Esophagus muscularis mucosa (tissue), 4 donors: ENCODE data around the gene ANKRD65. TPM values are rescaled to one million over a fixed set of nuclear protein-coding genes. Genes with fewer than 3 reads are reported as not detected.
"Not testable (repeated sequence)": the region's sequence is repeated elsewhere in the genome, so short reads cannot be mapped to it uniquely, and the experiment has no call there.

Experiments
- DNase-seq: peaks from one replicate; pipeline ENCODE4 v3.0.0-alpha.2; 2017; ENCODE audit errors: extremely low spot score
- H3K27ac ChIP-seq, 4 donors: fragments of 200-600 bp; sonication (generic); replicated peaks in 1 of 4; 1 replicate in 3 of 4; 2 replicates in 1 of 4; pipeline ENCODE4 v1.5.1; 2016 to 2019; ENCODE audit warnings: mild to moderate bottlenecking in 1 of 4
- H3K27me3 ChIP-seq, 4 donors: fragments of 200-600 bp; sonication (generic); one replicate each; pipeline versions ENCODE4 v1.5.1 to v1.6.0; 2016 to 2019
- H3K36me3 ChIP-seq, 4 donors: fragments of 200-600 bp; sonication (generic); one replicate each; pipeline ENCODE4 v1.5.1; 2016 to 2019
- H3K4me1 ChIP-seq, 4 donors: fragments of 200-600 bp; sonication (generic); one replicate each; pipeline ENCODE4 v1.5.1; 2016 to 2019
- H3K4me3 ChIP-seq, 4 donors: fragments of 200-600 bp; sonication (generic); 1 replicate in 2 of 4; 2 replicates in 2 of 4; pipeline ENCODE4 v1.5.1; 2016 to 2019; ENCODE audit warnings: mild to moderate bottlenecking in 4 of 4, moderate library complexity in 1 of 4
- H3K9me3 ChIP-seq, 4 donors: fragments of 200-600 bp; sonication (generic); 1 replicate in 3 of 4; 2 replicates in 1 of 4; pipeline ENCODE4 v1.5.1; 2016 to 2019
- EP300 ChIP-seq: sonication (generic); formaldehyde crosslinking; IDR thresholded peaks from one replicate; pipeline ENCODE4 v1.6.1; 2017; ENCODE audit warnings: antibody characterized with exemption
- POLR2A ChIP-seq: fragments of 450-650 bp; IDR thresholded peaks from one replicate; pipeline ENCODE4 v1.6.1; 2017; ENCODE audit warnings: antibody characterized with exemption, moderate library complexity, mild to moderate bottlenecking, low read depth
- POLR2AphosphoS5 ChIP-seq, 2 donors: sonication (generic); formaldehyde crosslinking; IDR thresholded peaks; one replicate each; pipeline ENCODE4 v1.6.1; 2017; ENCODE audit warnings: antibody characterized with exemption in 2 of 2
- WGBS: methylation state at CpG from one replicate; pipeline ENCODE4 v1.1.5; 2018; 5-methylcytosine and 5-hydroxymethylcytosine counted together
- intact Hi-C: fragments of 100-400 bp; cut with DNase I; formaldehyde crosslinking; loops from one replicate; pipeline ENCODE4 v1.15.1; 2023
- total RNA-seq, 4 donors: library from RNA; depleted of rRNA; stranded (reverse); fragments of >200 nt; gene quantifications; one replicate each; pipeline versions ENCODE4 v1.1.0 to v1.2.1, GENCODE V29; 2016
- TF ChIP-seq, protein P1 (sequence below), 3 experiments: fragments of 200-600 bp in 2 of 3; fragments of 450-650 bp in 1 of 3; sonication (generic) in 2 of 3; IDR thresholded peaks; one replicate each; pipeline ENCODE4 v1.5.1; 2017 to 2019; ENCODE audit warnings: antibody characterized with exemption in 3 of 3, mild to moderate bottlenecking in 2 of 3, moderate library complexity in 1 of 3

The ANKRD65 gene
- total RNA-seq, 4 donors from 2014 or later: 8.1 to 19.2 (median 9.8) TPM

DNA sequence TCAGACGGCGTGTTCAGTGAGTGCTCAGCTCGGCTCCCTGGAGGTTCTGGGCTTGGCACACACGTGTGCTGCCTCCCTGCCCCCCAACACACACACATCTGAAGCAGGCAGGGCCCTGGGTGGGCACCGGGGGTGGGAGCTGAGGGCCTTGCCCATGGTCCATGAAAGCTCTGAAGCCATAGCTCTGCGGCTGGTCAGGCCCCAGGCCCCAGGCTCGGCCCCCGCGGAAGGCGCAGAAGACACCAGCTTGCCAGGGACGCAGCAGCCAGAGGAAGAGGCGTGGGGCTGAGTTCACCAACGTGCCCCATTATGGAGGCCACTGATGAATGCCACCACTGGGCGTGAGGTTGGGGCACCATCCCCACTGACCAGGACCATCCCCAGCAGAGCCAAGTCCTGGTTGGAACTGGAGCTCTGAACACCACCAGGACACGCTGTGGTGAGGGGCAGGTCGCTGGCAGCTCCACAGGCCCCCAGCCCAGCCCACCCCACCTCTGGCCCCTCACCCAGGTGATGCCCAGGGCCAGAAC is 50.2 kb downstream of the ANKRD65 start:
- Histone ChIP-seq H3K4me1 (peaks cover 27 to 39% (median 38%) of the 10 kb centered on the region in 4 donors), H3K27ac (no peak overlapping the region), H3K4me3 (no peak overlapping the region), H3K27me3 (no peaks in the 10 kb centered on the region), H3K9me3 (no peaks in the 10 kb centered on the region), H3K36me3 (peaks cover 0 to 19% (median 15%) of the 10 kb centered on the region in 4 donors)
- no peak for DNase-seq
- TF ChIP-seq EP300: no peak
- TF ChIP-seq, protein P1, sequence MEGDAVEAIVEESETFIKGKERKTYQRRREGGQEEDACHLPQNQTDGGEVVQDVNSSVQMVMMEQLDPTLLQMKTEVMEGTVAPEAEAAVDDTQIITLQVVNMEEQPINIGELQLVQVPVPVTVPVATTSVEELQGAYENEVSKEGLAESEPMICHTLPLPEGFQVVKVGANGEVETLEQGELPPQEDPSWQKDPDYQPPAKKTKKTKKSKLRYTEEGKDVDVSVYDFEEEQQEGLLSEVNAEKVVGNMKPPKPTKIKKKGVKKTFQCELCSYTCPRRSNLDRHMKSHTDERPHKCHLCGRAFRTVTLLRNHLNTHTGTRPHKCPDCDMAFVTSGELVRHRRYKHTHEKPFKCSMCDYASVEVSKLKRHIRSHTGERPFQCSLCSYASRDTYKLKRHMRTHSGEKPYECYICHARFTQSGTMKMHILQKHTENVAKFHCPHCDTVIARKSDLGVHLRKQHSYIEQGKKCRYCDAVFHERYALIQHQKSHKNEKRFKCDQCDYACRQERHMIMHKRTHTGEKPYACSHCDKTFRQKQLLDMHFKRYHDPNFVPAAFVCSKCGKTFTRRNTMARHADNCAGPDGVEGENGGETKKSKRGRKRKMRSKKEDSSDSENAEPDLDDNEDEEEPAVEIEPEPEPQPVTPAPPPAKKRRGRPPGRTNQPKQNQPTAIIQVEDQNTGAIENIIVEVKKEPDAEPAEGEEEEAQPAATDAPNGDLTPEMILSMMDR (IDR thresholded peaks at IDR 0.05): no peak
- no peak for TF ChIP-seq POLR2A
- TF ChIP-seq POLR2AphosphoS5 (IDR thresholded peaks at IDR 0.05): no peak
- 84% methylated on average over 13 of the region's 16 CpGs for WGBS
- intact Hi-C loops: loop anchor here (10.0 kb wide), 1 partner anchor 256 kb away; the partner anchor contains the start of gene C1orf159

DNA sequence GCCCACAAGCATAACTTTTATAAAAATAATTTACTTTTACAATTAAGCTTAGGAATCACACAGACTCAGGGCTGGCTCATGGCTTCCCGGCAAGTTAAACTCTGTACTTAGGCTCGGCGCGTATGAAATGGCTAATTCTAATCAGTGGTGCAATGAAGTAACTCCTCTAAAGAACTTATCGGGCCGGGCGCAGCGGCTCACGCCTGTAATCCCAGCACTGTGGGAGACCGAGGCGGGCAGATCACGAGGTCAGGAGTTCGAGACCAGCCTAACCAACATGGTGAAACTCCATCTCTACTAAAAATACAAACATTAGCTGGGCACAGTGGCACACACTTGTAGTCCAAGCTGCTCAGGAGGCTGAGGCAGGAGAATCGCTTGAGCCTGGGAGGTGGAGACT is 51.0 kb downstream of the ANKRD65 start:
- H3K9me3 ChIP-seq, H3K27ac ChIP-seq, H3K27me3 ChIP-seq, H3K4me3 ChIP-seq, DNase-seq: not testable (repeated sequence)
- Histone ChIP-seq H3K4me1 (peaks cover 25 to 36% (median 35%) of the 10 kb centered on the region in 4 donors), H3K36me3 (peaks cover 0 to 19% (median 15%) of the 10 kb centered on the region in 4 donors)
- WGBS: 87% methylated on average over 14 of the region's 14 CpGs
- intact Hi-C loops: loop anchor here (10.0 kb wide), 1 partner anchor 255 kb away; the partner anchor contains the start of gene C1orf159

Other genes starting within 250 kb of the ANKRD65 start
- under 1 TPM in 1 of 4 donors, not detected in 3; 0.17 TPM for gene TTLL10, start 247.4 kb downstream of the ANKRD65 start, total RNA-seq
- under 1 TPM in 2 of 4 donors, not detected in 2; 0.29 to 0.66 TPM for gene TNFRSF18, start 214.7 kb downstream of the ANKRD65 start, total RNA-seq
- 1 to 10 TPM in 2 of 4 donors, under 1 TPM in 2; 0.50 to 2.1 (median 0.93) TPM for gene TNFRSF4, start 207.1 kb downstream of the ANKRD65 start, total RNA-seq
- 100 to 1,000 TPM in 3 of 4 donors, 10 to 100 TPM in 1; 88.5 to 125 (median 107) TPM for gene SDF4, start 189.3 kb downstream of the ANKRD65 start, total RNA-seq
- 10 to 100 TPM; 10.4 to 24.6 (median 21.0) TPM for gene B3GALT6, start 189.0 kb downstream of the ANKRD65 start, total RNA-seq
- gene C1QTNF12, start 174.6 kb downstream of the ANKRD65 start, total RNA-seq: under 1 TPM in 2 of 4 donors, not detected in 2; 0.33 to 0.52 TPM
- gene UBE2J2, start 147.4 kb downstream of the ANKRD65 start, total RNA-seq: 10 to 100 TPM; 34.9 to 61.4 (median 49.5) TPM
- 1 to 10 TPM in 3 of 4 donors, under 1 TPM in 1; 0.83 to 4.1 (median 1.9) TPM for gene SCNN1D, start 140.8 kb downstream of the ANKRD65 start, total RNA-seq
- gene ACAP3, start 113.3 kb downstream of the ANKRD65 start, total RNA-seq: 10 to 100 TPM; 34.8 to 63.2 (median 47.4) TPM
- gene PUSL1, start 112.7 kb downstream of the ANKRD65 start, total RNA-seq: 10 to 100 TPM; 10.3 to 24.7 (median 21.7) TPM
- 100 to 1,000 TPM in 1 of 4 donors, 10 to 100 TPM in 3; 75.9 to 121 (median 87.8) TPM for gene INTS11, start 96.6 kb downstream of the ANKRD65 start, total RNA-seq
- 10 to 100 TPM; 15.4 to 44.9 (median 31.5) TPM for gene CPTP, start 96.5 kb downstream of the ANKRD65 start, total RNA-seq
- gene TAS1R3, start 90.0 kb downstream of the ANKRD65 start, total RNA-seq: under 1 TPM in 2 of 4 donors, not detected in 2; 0.17 to 0.32 TPM
- gene DVL1, start 71.9 kb downstream of the ANKRD65 start, total RNA-seq: 100 to 1,000 TPM in 2 of 4 donors, 10 to 100 TPM in 2; 66.9 to 141 (median 114) TPM
- gene MXRA8, start 62.7 kb downstream of the ANKRD65 start, total RNA-seq: 100 to 1,000 TPM in 2 of 4 donors, 10 to 100 TPM in 2; 68.5 to 129 (median 87.2) TPM
- 100 to 1,000 TPM in 3 of 4 donors, 10 to 100 TPM in 1; 98.4 to 152 (median 117) TPM for gene AURKAIP1, start 46.1 kb downstream of the ANKRD65 start, total RNA-seq
- gene CCNL2, start 21.9 kb downstream of the ANKRD65 start, total RNA-seq: 100 to 1,000 TPM in 2 of 4 donors, 10 to 100 TPM in 2; 73.4 to 136 (median 108) TPM
- 100 to 1,000 TPM; 144 to 175 (median 155) TPM for gene MRPL20, start 14.0 kb downstream of the ANKRD65 start, total RNA-seq
- gene VWA1, start 14.4 kb upstream of the ANKRD65 start, total RNA-seq: 100 to 1,000 TPM in 2 of 4 donors, 10 to 100 TPM in 2; 99.7 to 168 (median 116) TPM
- gene ATAD3C, start 28.4 kb upstream of the ANKRD65 start, total RNA-seq: 1 to 10 TPM in 1 of 4 donors, under 1 TPM in 3; 0.32 to 2.4 (median 0.58) TPM
- 10 to 100 TPM in 2 of 4 donors, 1 to 10 TPM in 2; 9.7 to 14.9 (median 10.0) TPM for gene ATAD3B, start 50.5 kb upstream of the ANKRD65 start, total RNA-seq
- 10 to 100 TPM; 18.3 to 29.3 (median 25.2) TPM for gene ATAD3A, start 90.9 kb upstream of the ANKRD65 start, total RNA-seq
- gene TMEM240, start 119.3 kb upstream of the ANKRD65 start, total RNA-seq: 10 to 100 TPM in 2 of 4 donors, 1 to 10 TPM in 2; 8.7 to 22.1 (median 13.9) TPM
- 100 to 1,000 TPM in 2 of 4 donors, 10 to 100 TPM in 2; 78.7 to 134 (median 112) TPM for gene SSU72, start 153.6 kb upstream of the ANKRD65 start, total RNA-seq
- 1 to 10 TPM in 1 of 4 donors, under 1 TPM in 2, not detected in 1; 0.50 to 1.9 (median 0.84) TPM for gene FNDC10, start 178.9 kb upstream of the ANKRD65 start, total RNA-seq
- gene MIB2, start 194.2 kb upstream of the ANKRD65 start, total RNA-seq: 10 to 100 TPM; 33.6 to 99.9 (median 74.6) TPM
- 10 to 100 TPM in 3 of 4 donors, 1 to 10 TPM in 1; 3.2 to 19.5 (median 14.0) TPM for gene MMP23B, start 210.9 kb upstream of the ANKRD65 start, total RNA-seq
- gene CDK11B, start 237.7 kb upstream of the ANKRD65 start, total RNA-seq: 10 to 100 TPM; 27.2 to 68.9 (median 33.0) TPM